Kidney (tissue), 14 donors: ENCODE measurements around the gene KCNIP1. TPM values are rescaled to one million over a fixed set of nuclear protein-coding genes. Genes with fewer than 3 reads are reported as not detected.

Experiments used
- DNase-seq, 5 donors: peaks; one replicate each; pipeline ENCODE4 v3.0.0-alpha.2; 2013 to 2020
- FAIRE-seq: peaks from 2 replicates; lab custom pipeline; 2012; peaks lifted over from hg19 to GRCh38; lab: Jason Lieb, UNC
- H3K27ac ChIP-seq, 2 donors: one replicate each; pipeline ENCODE4 v1.7.0; 2013; ENCODE audit warnings: low read depth in 2 of 2, low read length in 2 of 2, inconsistent platforms in 1 of 2
- H3K27me3 ChIP-seq: one replicate; pipeline ENCODE4 v1.7.1; 2013; ENCODE audit warnings: low read length, inconsistent platforms; ENCODE audit not compliant: control insufficient read depth, insufficient read depth
- H3K36me3 ChIP-seq, 3 donors: one replicate each; pipeline versions ENCODE4 v1.7.0 to v1.7.1; 2013; ENCODE audit warnings: low read length in 3 of 3, control low read depth in 1 of 3, inconsistent platforms in 1 of 3; ENCODE audit not compliant: insufficient read depth in 3 of 3, control insufficient read depth in 2 of 3
- H3K4me1 ChIP-seq, 3 donors: one replicate each; pipeline versions ENCODE4 v1.7.0 to v1.7.1; 2013; ENCODE audit warnings: low read length in 3 of 3, inconsistent platforms in 1 of 3, low read depth in 1 of 3; ENCODE audit not compliant: control insufficient read depth in 2 of 3, insufficient read depth in 2 of 3
- H3K4me3 ChIP-seq, 3 donors: one replicate each; pipeline versions ENCODE4 v1.7.0 to v1.8.1; 2013; ENCODE audit warnings: low read length in 3 of 3, control low read depth in 1 of 3, inconsistent platforms in 1 of 3
- H3K9ac ChIP-seq, 3 donors: one replicate each; pipeline versions ENCODE4 v1.7.0 to v1.7.1; 2013; ENCODE audit warnings: low read length in 3 of 3, control low read depth in 1 of 3, inconsistent platforms in 1 of 3
- H3K9me3 ChIP-seq, 3 donors: one replicate each; pipeline versions ENCODE4 v1.7.0 to v1.7.1; 2013; ENCODE audit warnings: low read length in 3 of 3, control low read depth in 1 of 3, inconsistent platforms in 1 of 3; ENCODE audit not compliant: control insufficient read depth in 2 of 3, insufficient read depth in 1 of 3
- intact Hi-C: fragments of 100-400 bp; cut with DNase I; formaldehyde crosslinking; loops from one replicate; pipeline ENCODE4 v1.11.1; 2022
- polyA plus RNA-seq: library from polyadenylated mRNA; stranded (reverse); fragments of 350-450 nt; fragmentation: Illumina TruSeq; extraction: RNeasy Lipid Tissue Mini Kit (QIAGEN cat#74804); gene quantifications from one replicate; pipeline ENCODE4 v1.2.3, GENCODE V29; 2014; ENCODE audit warnings: low read depth, low replicate concordance; ENCODE audit not compliant: insufficient read depth
- total RNA-seq: library from RNA; stranded (reverse); fragmentation: NEBNext Ultra II Directional; extraction: Animal tissue kit (Norgen Biotek cat#: 25700); gene quantifications from one replicate; pipeline ENCODE4 v1.2.1, GENCODE V29; 2021
- TF ChIP-seq, protein P1 (sequence below): IDR thresholded peaks from 3 replicates; pipeline ENCODE4 v1.5.1; 2012; ENCODE audit warnings: mild to moderate bottlenecking, moderate library complexity, borderline replicate concordance; ENCODE audit not compliant: insufficient read depth; ENCODE audit errors: extremely low read depth
- donor health status: control.
- donor health status: control.
- donor health status: control.
- donor health status: control.
- donor health status: control.
- donor health status: DM: yes; HTN: yes; CAD: no.
- donor health status: Normal renal cell carcinoma (clear cell type).

The KCNIP1 gene
- total and polyA plus RNA-seq, 2 donors from 2014 or later = 1.8 to 3.1 TPM

DNA sequence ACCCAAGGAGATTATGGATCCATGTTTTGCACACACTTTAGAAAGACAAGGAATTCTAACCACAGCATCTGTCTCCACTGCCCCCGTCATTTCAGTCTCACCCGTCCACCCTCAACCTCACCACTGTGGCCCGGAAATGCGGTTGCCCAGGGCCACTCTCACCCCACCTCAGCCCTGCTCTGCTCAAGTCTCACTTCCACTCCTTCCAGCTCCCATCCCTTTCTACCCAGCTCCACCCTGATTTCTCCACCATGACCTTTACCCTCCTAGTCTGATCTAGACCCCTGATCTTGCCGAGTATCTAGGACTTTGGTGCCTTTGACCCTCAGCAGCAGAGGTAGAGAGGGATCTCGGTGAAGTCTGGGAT is 7.2 kb upstream of the KCNIP1 start:
- Histone ChIP-seq H3K27ac (no peak overlapping the region), H3K9ac (no peak overlapping the region), H3K36me3 (no peaks in the 10 kb centered on the region), H3K4me1 (no peaks in the 10 kb centered on the region), H3K27me3 (no peaks in the 10 kb centered on the region), H3K9me3 (peaks cover 0 to 5% (median 0%) of the 10 kb centered on the region in 3 donors), H3K4me3 (no peak overlapping the region)
- TF ChIP-seq, protein P1, sequence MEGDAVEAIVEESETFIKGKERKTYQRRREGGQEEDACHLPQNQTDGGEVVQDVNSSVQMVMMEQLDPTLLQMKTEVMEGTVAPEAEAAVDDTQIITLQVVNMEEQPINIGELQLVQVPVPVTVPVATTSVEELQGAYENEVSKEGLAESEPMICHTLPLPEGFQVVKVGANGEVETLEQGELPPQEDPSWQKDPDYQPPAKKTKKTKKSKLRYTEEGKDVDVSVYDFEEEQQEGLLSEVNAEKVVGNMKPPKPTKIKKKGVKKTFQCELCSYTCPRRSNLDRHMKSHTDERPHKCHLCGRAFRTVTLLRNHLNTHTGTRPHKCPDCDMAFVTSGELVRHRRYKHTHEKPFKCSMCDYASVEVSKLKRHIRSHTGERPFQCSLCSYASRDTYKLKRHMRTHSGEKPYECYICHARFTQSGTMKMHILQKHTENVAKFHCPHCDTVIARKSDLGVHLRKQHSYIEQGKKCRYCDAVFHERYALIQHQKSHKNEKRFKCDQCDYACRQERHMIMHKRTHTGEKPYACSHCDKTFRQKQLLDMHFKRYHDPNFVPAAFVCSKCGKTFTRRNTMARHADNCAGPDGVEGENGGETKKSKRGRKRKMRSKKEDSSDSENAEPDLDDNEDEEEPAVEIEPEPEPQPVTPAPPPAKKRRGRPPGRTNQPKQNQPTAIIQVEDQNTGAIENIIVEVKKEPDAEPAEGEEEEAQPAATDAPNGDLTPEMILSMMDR = no peak
- intact Hi-C loops = no loop called here
- FAIRE-seq (no peak), DNase-seq (no peak)

DNA sequence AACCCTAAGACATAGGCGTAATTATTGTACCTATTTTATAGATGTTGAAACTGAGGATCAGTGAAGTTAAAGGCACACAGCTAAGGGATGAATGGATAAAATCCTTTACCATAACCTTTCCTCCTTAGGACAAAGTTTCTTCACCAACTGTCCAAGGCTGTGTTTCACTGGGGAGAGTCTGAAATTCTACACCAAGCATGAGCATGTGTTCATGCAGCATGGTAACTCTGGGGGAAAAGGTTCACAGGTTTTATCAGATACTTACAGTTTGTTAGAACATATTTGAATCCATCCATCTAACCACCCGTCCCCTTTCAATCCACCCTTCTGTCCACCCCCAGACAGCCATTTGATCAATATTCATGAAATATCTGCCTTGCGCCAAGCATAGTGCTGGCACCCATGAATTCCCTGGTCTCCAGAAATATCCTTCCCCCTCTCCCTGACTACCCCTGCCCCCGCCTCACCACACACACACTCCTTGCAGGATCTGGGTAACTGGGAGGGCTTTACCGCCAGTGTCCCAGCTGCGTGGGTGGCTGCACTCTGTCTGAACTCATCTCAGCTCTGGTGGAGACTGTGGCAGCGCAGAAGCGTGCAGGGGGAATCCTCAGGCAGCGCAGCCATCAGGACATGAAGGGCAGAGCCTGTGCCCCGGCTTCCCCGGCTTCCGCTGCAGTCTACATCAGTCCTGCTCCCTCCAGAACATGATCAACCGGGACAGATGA is 6.3 kb upstream of the KCNIP1 start:
- Histone ChIP-seq H3K36me3 (no peaks in the 10 kb centered on the region), H3K9me3 (peaks cover 0 to 5% (median 0%) of the 10 kb centered on the region in 3 donors), H3K27me3 (no peaks in the 10 kb centered on the region), H3K4me3 (no peak overlapping the region), H3K27ac (no peak overlapping the region), H3K4me1 (no peaks in the 10 kb centered on the region), H3K9ac (no peak overlapping the region)
- intact Hi-C loops = no loop called here
- DNase-seq = peak; percentile 75 to 83 (median 79)
- no peak for FAIRE-seq
- TF ChIP-seq, protein P1 = no peak

DNA sequence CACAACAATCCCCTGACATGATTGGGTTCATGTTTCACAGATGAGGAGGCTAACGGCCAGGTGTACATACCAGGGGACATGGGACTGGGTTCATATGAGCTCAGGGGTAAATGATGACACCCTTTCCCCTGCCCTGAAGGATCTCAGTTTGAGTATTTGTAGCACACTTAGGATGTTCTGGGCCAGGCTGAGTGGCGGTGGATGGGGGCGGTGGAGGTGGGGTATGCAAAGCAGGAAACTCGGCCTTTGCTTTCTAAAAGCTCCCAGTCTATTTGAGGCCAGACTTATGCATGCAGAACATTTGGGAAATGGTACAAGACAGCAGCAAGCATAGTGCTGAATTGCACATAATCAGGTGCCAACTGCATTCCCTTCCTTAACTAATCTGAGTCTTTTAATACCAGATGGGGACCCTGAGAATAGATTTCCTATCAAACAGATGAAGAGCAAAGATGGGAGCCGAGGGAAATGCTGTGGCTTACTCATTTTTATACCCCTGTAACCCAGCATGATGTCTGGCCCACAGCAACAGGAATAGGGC is 4.9 kb upstream of the KCNIP1 start:
- intact Hi-C loops = no loop called here
- Histone ChIP-seq H3K36me3 (no peaks in the 10 kb centered on the region), H3K4me1 (no peaks in the 10 kb centered on the region), H3K27me3 (no peaks in the 10 kb centered on the region), H3K4me3 (no peak overlapping the region), H3K9ac (no peak overlapping the region), H3K9me3 (peaks cover 0 to 5% (median 0%) of the 10 kb centered on the region in 3 donors), H3K27ac (no peak overlapping the region)
- no peak for DNase-seq
- no peak for FAIRE-seq
- TF ChIP-seq, protein P1 = no peak
